GM19238 (cell line): ENCODE measurements around the gene TRIM49.
"Not testable (repeated sequence)": the region's sequence is repeated elsewhere in the genome, so short reads cannot be mapped to it uniquely, and the experiment has no call there.

Experiments used
- DNase-seq: peaks from one replicate; pipeline ENCODE4 v3.0.0; 2011; ENCODE audit warnings: low spot score; ENCODE audit not compliant: insufficient read length

Gene TRIM49, protein sequence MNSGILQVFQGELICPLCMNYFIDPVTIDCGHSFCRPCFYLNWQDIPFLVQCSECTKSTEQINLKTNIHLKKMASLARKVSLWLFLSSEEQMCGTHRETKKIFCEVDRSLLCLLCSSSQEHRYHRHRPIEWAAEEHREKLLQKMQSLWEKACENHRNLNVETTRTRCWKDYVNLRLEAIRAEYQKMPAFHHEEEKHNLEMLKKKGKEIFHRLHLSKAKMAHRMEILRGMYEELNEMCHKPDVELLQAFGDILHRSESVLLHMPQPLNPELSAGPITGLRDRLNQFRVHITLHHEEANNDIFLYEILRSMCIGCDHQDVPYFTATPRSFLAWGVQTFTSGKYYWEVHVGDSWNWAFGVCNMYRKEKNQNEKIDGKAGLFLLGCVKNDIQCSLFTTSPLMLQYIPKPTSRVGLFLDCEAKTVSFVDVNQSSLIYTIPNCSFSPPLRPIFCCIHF

GRCh38 chr11:89808475-89808874 lies at the start of gene TRIM49:
TSS of gene TRIM49 (minus strand) at chr11:89808575. CDS start at chr11:89804469, 4,106 bp downstream.
- not testable (repeated sequence) for DNase-seq

DNA sequence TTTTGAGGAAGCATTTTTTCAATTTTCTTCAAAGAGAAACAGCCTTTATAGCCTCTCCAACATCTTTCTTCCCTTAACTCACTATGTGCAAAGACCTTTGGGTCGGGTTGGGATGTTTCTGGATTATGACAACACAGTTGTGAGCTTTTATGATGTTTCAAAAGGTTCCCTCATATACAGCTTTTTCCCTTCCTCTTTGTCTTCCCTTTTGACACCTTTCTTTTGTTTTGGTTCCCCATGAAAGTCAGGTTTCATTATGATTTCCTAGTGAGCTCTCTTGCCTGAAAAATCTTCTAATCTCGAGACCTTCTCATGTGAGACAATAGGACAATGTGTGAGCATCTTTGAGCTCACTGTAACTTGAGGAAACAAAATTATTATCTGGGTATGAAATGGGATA lies 18.3 kb upstream of the TRIM49 start:
- not testable (repeated sequence) for DNase-seq

DNA sequence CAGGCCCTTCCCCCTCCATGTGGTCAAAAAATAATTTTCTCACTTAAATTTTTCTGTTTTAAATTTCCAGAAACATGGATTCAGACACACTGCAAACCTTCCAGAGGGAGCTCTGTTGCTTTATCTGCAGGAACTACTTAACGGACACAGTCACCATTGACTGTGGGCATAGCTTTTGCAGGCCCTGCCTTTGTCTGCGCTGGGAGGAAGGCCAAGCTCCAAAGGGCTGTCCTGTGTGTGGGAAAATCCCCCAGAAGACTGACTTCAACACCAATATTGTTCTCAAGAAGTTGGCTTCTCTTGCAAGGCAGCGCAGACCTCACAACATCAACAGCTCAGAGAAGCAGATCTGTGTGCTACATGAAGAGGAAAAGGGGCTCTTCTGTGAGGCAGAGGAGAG lies 11.6 kb upstream of the TRIM49 start:
- not testable (repeated sequence) for DNase-seq

DNA sequence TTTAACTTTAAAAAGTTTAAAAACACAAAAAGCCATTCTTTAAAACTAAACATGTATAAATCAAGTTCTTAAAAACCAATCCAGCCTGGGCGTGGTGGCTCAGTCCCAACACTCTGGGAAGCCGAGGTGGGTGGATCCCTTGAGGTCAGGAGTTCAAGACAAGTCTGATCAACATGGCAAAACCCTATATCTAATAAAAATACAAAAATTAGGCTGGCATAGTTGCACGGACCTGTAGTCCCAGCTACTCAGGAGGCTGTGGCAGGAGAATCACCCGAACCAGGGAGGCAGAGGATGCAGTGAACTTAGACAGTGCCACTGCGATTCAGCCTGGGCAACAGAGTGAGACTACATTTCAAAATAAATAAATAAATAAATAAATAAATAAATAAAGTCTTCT lies 5.2 kb upstream of the TRIM49 start:
- DNase-seq, result not testable (repeated sequence)

DNA sequence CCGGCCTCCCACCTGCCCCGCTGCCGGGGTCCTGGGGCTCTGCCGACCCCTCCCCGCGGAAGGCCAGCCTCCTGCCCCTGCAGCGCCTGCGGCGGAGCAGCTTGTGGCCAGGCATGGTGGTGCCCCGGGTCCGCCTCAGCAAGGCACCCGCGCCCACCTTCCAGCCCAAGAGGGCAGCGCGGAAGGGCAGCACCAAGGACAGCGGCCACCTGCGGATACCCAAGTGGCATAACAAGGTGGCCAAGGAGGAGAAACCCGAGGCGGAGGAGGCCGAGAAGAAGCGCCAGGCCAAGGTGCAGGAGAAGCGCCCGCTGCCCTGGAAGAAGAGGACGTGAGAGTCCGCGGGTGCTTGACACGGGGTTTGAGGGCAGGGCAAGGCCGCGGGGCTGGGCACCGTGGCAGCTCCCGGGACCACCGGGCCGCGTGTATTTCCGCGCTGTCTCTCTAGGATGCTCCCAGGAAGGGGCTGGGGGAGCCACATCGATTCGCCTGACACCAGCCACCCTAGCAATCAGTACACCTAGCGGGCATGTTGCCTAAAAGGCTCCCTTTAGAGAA lies 20.8 kb downstream of the TRIM49 start:
- DNase-seq, result not testable (repeated sequence)

DNA sequence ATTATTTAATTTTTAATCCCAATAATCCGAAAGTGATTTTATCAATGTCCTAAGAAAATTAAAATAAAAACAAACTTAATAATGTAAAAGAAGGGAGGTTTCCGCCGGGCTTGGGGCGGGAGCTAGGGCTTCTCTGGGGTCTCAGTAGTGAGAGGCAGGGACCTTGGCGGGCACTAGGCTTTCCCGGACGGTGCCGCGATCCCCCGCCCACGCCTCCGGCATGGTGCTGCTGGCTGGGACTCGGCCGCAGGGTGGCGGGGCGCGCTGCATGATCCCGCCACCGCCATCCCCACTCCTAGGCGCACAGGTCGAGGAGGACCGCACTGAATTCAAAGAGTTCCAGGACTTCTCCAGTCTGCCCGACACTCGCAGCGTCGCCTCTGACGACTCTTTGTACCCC lies 22.6 kb downstream of the TRIM49 start:
- DNase-seq, result not testable (repeated sequence)

GRCh38 chr11:89750822-89751221 lies 57.6 kb downstream of the TRIM49 start:
- DNase-seq, result not testable (repeated sequence)
